Sigmoid colon (tissue), 4 donors: ENCODE data around the gene GPLD1.

Experiments used
- EP300 ChIP-seq, 4 donors: sonication (generic); formaldehyde crosslinking; IDR thresholded peaks; one replicate each; pipeline ENCODE4 v1.6.1; 2017; ENCODE audit warnings: antibody characterized with exemption in 4 of 4
- POLR2A ChIP-seq, 2 donors: fragments of 450-650 bp; IDR thresholded peaks; one replicate each; pipeline ENCODE4 v1.6.1; 2016; ENCODE audit warnings: antibody characterized with exemption in 2 of 2, mild to moderate bottlenecking in 2 of 2, moderate library complexity in 2 of 2
- POLR2AphosphoS5 ChIP-seq, 4 donors: sonication (generic); formaldehyde crosslinking; IDR thresholded peaks; one replicate each; pipeline ENCODE4 v1.6.1; 2017; ENCODE audit warnings: antibody characterized with exemption in 4 of 4
- TF ChIP-seq, protein P1 (sequence below), 4 experiments: fragments of 450-650 bp in 3 of 4; fragments of 200-600 bp in 1 of 4; IDR thresholded peaks; one replicate each; pipeline ENCODE4 v1.5.1; 2016 to 2019; ENCODE audit warnings: antibody characterized with exemption in 4 of 4, mild to moderate bottlenecking in 3 of 4, moderate library complexity in 2 of 4

GRCh38 chr6:24494821-24495795 is 5.7 kb upstream of the GPLD1 start, which contains the start of gene ALDH5A1:
- TF ChIP-seq POLR2A (IDR thresholded peaks at IDR 0.05) (no peak), EP300 (IDR thresholded peaks at IDR 0.05) (no peak), POLR2AphosphoS5 (IDR thresholded peaks at IDR 0.05) (peak in 2 of 4 donors; percentile 38)
- TF ChIP-seq, protein P1, sequence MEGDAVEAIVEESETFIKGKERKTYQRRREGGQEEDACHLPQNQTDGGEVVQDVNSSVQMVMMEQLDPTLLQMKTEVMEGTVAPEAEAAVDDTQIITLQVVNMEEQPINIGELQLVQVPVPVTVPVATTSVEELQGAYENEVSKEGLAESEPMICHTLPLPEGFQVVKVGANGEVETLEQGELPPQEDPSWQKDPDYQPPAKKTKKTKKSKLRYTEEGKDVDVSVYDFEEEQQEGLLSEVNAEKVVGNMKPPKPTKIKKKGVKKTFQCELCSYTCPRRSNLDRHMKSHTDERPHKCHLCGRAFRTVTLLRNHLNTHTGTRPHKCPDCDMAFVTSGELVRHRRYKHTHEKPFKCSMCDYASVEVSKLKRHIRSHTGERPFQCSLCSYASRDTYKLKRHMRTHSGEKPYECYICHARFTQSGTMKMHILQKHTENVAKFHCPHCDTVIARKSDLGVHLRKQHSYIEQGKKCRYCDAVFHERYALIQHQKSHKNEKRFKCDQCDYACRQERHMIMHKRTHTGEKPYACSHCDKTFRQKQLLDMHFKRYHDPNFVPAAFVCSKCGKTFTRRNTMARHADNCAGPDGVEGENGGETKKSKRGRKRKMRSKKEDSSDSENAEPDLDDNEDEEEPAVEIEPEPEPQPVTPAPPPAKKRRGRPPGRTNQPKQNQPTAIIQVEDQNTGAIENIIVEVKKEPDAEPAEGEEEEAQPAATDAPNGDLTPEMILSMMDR (IDR thresholded peaks at IDR 0.05), result peak in 2 of 4 experiments; percentile 6 to 18
